H9 (cell line): ENCODE data around the gene JARID2. TPM values are rescaled to one million over a fixed set of nuclear protein-coding genes. Genes with fewer than 3 reads are reported as not detected.

Experiments used
- DNase-seq: peaks from one replicate; pipeline ENCODE4 v3.0.0-alpha.2; 2017
- H2AFZ ChIP-seq: one replicate; pipeline ENCODE4 v1.6.1; 2013; ENCODE audit warnings: mild to moderate bottlenecking, low read length, control low read depth, moderate library complexity
- H2AK5ac ChIP-seq: 2 replicates; pipeline ENCODE4 v1.6.1; 2013; ENCODE audit warnings: low read length, control low read depth, mixed read lengths; ENCODE audit not compliant: insufficient read length
- H2BK120ac ChIP-seq: one replicate; pipeline ENCODE4 v1.6.1; 2013; ENCODE audit warnings: low read depth, mild to moderate bottlenecking, low read length, control low read depth, inconsistent platforms; ENCODE audit not compliant: poor library complexity, severe bottlenecking
- H2BK12ac ChIP-seq: 2 replicates; pipeline ENCODE4 v1.6.1; 2013; ENCODE audit warnings: low read length, control low read depth, mixed read lengths, low read depth; ENCODE audit not compliant: insufficient read length
- H2BK15ac ChIP-seq: 2 replicates; pipeline ENCODE4 v1.6.1; 2013; ENCODE audit warnings: low read depth, low read length, control low read depth
- H2BK20ac ChIP-seq: one replicate; pipeline ENCODE4 v1.6.1; 2013; ENCODE audit warnings: low read depth, mild to moderate bottlenecking, low read length, control low read depth, inconsistent platforms; ENCODE audit not compliant: poor library complexity, severe bottlenecking
- H2BK5ac ChIP-seq: 2 replicates; pipeline ENCODE4 v1.6.1; 2013; ENCODE audit warnings: low read length, control low read depth, mixed read lengths; ENCODE audit not compliant: insufficient read length
- H3K14ac ChIP-seq: 2 replicates; pipeline ENCODE4 v1.6.1; 2013; ENCODE audit warnings: low read length, control low read depth; ENCODE audit not compliant: insufficient read depth
- H3K18ac ChIP-seq: 2 replicates; pipeline ENCODE4 v1.6.1; 2013; ENCODE audit warnings: low read depth, mild to moderate bottlenecking, mixed read lengths, low read length, control low read depth; ENCODE audit not compliant: insufficient read length
- H3K23ac ChIP-seq: 2 replicates; pipeline ENCODE4 v1.6.1; 2013; ENCODE audit warnings: low read length, control low read depth, mixed read lengths, low read depth; ENCODE audit not compliant: insufficient read length
- H3K23me2 ChIP-seq: 2 replicates; pipeline ENCODE4 v1.6.1; 2013; ENCODE audit warnings: low read depth, mild to moderate bottlenecking, mixed read lengths, low read length, control low read depth; ENCODE audit not compliant: insufficient read length, poor library complexity, severe bottlenecking
- H3K27ac ChIP-seq: 2 replicates; pipeline ENCODE4 v1.5.1; 2013; ENCODE audit warnings: low read length, control low read depth, mixed read lengths, low read depth; ENCODE audit not compliant: insufficient read length
- H3K27me3 ChIP-seq: 2 replicates; pipeline ENCODE4 v1.6.1; 2013; ENCODE audit warnings: low read length, control low read depth, inconsistent platforms; ENCODE audit not compliant: insufficient read depth
- H3K4ac ChIP-seq: 2 replicates; pipeline ENCODE4 v1.6.1; 2013; ENCODE audit warnings: low read depth, mild to moderate bottlenecking, control low read depth, inconsistent platforms, low read length, moderate library complexity
- H3K4me1 ChIP-seq: 2 replicates; pipeline ENCODE4 v1.6.1; 2013; ENCODE audit warnings: low read length, control low read depth, inconsistent platforms; ENCODE audit not compliant: insufficient read depth
- H3K4me2 ChIP-seq: 2 replicates; pipeline ENCODE4 v1.6.1; 2013; ENCODE audit warnings: low read length, control low read depth, mixed read lengths; ENCODE audit not compliant: insufficient read length, insufficient read depth
- H3K56ac ChIP-seq: 2 replicates; pipeline ENCODE4 v1.6.1; 2013; ENCODE audit warnings: low read depth, mild to moderate bottlenecking, mixed read lengths, low read length, control low read depth; ENCODE audit not compliant: insufficient read length
- H3K79me1 ChIP-seq: 2 replicates; pipeline ENCODE4 v1.6.1; 2013; ENCODE audit warnings: low read depth, mild to moderate bottlenecking, moderate library complexity, low read length, control low read depth, inconsistent platforms; ENCODE audit not compliant: insufficient read depth, poor library complexity, severe bottlenecking
- H3K79me2 ChIP-seq: 2 replicates; pipeline ENCODE4 v1.6.1; 2013; ENCODE audit warnings: low read length, control low read depth, inconsistent platforms; ENCODE audit not compliant: insufficient read depth
- H3K9ac ChIP-seq: 2 replicates; pipeline ENCODE4 v1.6.1; 2013; ENCODE audit warnings: low read length, control low read depth, mixed read lengths; ENCODE audit not compliant: insufficient read length; ENCODE audit errors: extremely low read depth
- H3K9me3 ChIP-seq: one replicate; pipeline ENCODE4 v1.6.1; 2013; ENCODE audit warnings: low read depth, low read length, inconsistent platforms; ENCODE audit not compliant: control insufficient read depth
- H3T11ph ChIP-seq: one replicate; pipeline ENCODE4 v1.6.1; 2013; ENCODE audit warnings: mild to moderate bottlenecking, low read length, control low read depth, inconsistent platforms
- H4K20me1 ChIP-seq: one replicate; pipeline ENCODE4 v1.6.1; 2013; ENCODE audit not compliant: control insufficient read depth, insufficient read length, insufficient read depth
- H4K5ac ChIP-seq: 2 replicates; pipeline ENCODE4 v1.6.1; 2013; ENCODE audit warnings: low read depth, mild to moderate bottlenecking, mixed read lengths, low read length, control low read depth; ENCODE audit not compliant: insufficient read length
- H4K8ac ChIP-seq: replicated peaks from 2 replicates; pipeline ENCODE4 v1.6.1; 2013; ENCODE audit warnings: low read length, control low read depth, mixed read lengths, low read depth; ENCODE audit not compliant: insufficient read length
- H4K91ac ChIP-seq: 2 replicates; pipeline ENCODE4 v1.6.1; 2013; ENCODE audit warnings: low read depth, mild to moderate bottlenecking, moderate library complexity, mixed read lengths, low read length, control low read depth; ENCODE audit not compliant: insufficient read length
- H3K27ac Mint-ChIP-seq, 3 experiments: 2 replicates in 2 of 3; 3 replicates in 1 of 3; pipeline ENCODE4 v1.8.0; 2020 to 2021; ENCODE audit warnings: mixed read lengths in 3 of 3, mild to moderate bottlenecking in 1 of 3, moderate library complexity in 1 of 3
- H3K27me3 Mint-ChIP-seq: 2 replicates; pipeline ENCODE4 v1.8.0; 2021; ENCODE audit warnings: low read depth, mild to moderate bottlenecking, moderate library complexity, mixed read lengths
- H3K36me3 Mint-ChIP-seq, 3 experiments: 2 replicates in 2 of 3; 3 replicates in 1 of 3; pipeline ENCODE4 v1.8.0; 2020 to 2021; ENCODE audit warnings: low read depth in 3 of 3, mixed read lengths in 3 of 3; ENCODE audit not compliant: insufficient read depth in 1 of 3
- H3K4me1 Mint-ChIP-seq, 2 experiments: 2 replicates each; pipeline ENCODE4 v1.8.0; 2020; ENCODE audit warnings: mixed read lengths in 2 of 2
- H3K4me3 Mint-ChIP-seq, 2 experiments: 2 replicates in 1 of 2; 3 replicates in 1 of 2; pipeline ENCODE4 v1.8.0; 2020 to 2021; ENCODE audit warnings: mild to moderate bottlenecking in 2 of 2, mixed read lengths in 2 of 2, moderate library complexity in 1 of 2
- H3K9me3 Mint-ChIP-seq, 2 experiments: 2 replicates in 1 of 2; 3 replicates in 1 of 2; pipeline ENCODE4 v1.8.0; 2020; ENCODE audit warnings: mild to moderate bottlenecking in 2 of 2, mixed read lengths in 2 of 2, moderate library complexity in 1 of 2
- CTCF ChIP-seq: fragments of 200-600 bp; sonication (generic); conservative IDR thresholded peaks from 3 replicates; pipeline ENCODE4 v1.8.0; 2021; ENCODE audit warnings: antibody characterized with exemption, mild to moderate bottlenecking
- WGBS: extraction: QIAGEN DNeasy Blood & Tissue Kit; methylation state at CpG from one replicate; pipeline ENCODE4 v1.1.7; 2013; ENCODE audit warnings: missing lambda C conversion rate, low lambda C conversion rate, mixed read lengths; ENCODE audit not compliant: insufficient read length; ENCODE audit errors: extremely low coverage; 5-methylcytosine and 5-hydroxymethylcytosine counted together
- total RNA-seq: library from RNA; stranded (reverse); gene quantifications from 2 replicates; pipeline ENCODE4 v1.2.1, GENCODE V29; 2021

Gene JARID2
- total RNA-seq, 1 experiment from 2014 or later = 174 TPM

DNA sequence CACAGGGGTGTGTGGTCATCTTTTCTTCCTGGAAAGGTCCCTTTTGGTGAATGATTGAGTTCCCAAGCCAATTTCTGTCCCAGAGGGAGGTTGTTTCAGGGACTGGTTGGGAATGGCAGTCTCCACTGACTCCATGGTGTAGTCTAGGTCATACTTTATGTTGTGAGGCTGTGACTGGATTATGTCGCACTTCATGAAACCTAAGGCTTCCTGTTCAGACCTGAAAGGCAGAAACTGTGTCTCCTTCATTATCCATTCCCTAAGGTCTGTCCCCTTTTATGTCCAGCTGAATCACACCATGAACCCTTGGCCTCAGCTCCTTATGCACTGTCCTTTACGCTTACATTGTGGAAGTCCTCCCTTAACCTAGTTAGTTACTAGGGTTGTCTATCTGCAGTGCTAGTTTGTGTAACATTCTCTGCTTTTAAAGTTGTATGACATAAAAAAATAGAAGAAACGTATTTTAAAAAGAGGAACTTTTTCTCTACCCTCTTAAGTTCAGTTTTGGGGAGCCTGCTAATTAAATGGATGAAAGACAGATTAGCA, 191.3 kb downstream of the JARID2 start:
- no CpG with 5 or more reads among the region's 3 CpGs for WGBS
- Histone ChIP-seq H2BK120ac (no peak overlapping the region), H4K8ac (no peak overlapping the region), H3K23me2 (no peaks in the 10 kb centered on the region), H2BK15ac (no peak overlapping the region), H3K27me3 (no peaks in the 10 kb centered on the region), H3K79me2 (peaks cover 91% of the 10 kb centered on the region), H2BK5ac (no peak overlapping the region), H2BK20ac (no peak overlapping the region), H3K4me2 (no peak overlapping the region), H3K79me1 (peaks cover 4% of the 10 kb centered on the region), H3K9me3 (no peaks in the 10 kb centered on the region), H3K4me1 (peaks cover 35% of the 10 kb centered on the region), H3K56ac (no peak overlapping the region), H3K14ac (no peak overlapping the region), H3K9ac (no peak overlapping the region), H4K5ac (no peak overlapping the region), H3K23ac (no peak overlapping the region), H2BK12ac (no peak overlapping the region), H3K4ac (no peak overlapping the region), H3T11ph (no peak overlapping the region), H3K18ac (no peak overlapping the region), H2AK5ac (no peak overlapping the region), H4K91ac (no peak overlapping the region), H4K20me1 (no peaks in the 10 kb centered on the region), H3K27ac (no peak overlapping the region), H2AFZ (no peak overlapping the region)
- no peak overlapping the region for H3K4me3 Mint-ChIP-seq
- H3K27ac Mint-ChIP-seq = peak overlapping the region in 2 of 3 experiments; percentile 72 to 73; a peak in 2 of 7 replicates
- peaks cover 89 to 93% of the 10 kb centered on the region in 2 experiments for H3K4me1 Mint-ChIP-seq
- DNase-seq = no peak
- H3K27me3 Mint-ChIP-seq = peaks cover 2% of the 10 kb centered on the region; the same call in 1 of the 2 replicates
- no peak for TF ChIP-seq CTCF
- no peaks in the 10 kb centered on the region for H3K9me3 Mint-ChIP-seq
- H3K36me3 Mint-ChIP-seq = no peaks in the 10 kb centered on the region
